Measurements from ENCODE around the gene MICAL3.

Gene MICAL3

DNA sequence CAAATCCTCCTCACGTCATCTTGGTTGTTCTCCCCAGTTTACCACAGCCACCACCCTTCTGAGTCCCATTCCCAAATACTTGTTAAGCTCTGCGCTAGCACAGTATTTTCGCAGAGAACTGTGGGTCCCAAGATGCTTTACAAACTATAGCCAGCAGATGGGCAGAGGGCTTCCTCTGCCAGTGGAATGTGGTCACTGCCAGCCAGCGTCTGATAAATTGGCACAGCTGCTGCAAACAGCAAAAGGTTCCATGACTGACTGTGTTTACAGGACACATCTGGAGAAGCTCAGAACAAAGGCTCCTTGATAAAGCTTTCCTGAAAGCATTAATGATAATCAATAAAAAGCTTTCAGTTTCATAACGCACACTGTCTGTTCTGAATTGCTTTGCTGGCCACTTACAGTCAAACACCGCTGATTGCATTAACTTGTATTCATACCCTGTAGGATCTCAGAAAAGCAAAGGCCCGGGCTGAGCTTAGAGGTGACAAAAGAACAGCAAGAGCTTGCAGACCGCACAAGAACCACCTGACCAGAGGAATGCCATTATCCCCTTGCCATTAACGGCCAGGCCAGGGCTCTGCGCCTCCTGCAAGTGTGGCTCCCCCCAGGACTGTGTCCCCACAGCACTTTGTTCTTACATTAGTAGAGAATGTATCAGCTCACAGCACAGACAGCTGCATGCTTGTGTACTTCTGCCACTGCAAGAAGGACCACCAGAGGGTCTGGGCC lies 120.6 kb downstream of the MICAL3 start:
- TF ChIP-seq, protein P1, sequence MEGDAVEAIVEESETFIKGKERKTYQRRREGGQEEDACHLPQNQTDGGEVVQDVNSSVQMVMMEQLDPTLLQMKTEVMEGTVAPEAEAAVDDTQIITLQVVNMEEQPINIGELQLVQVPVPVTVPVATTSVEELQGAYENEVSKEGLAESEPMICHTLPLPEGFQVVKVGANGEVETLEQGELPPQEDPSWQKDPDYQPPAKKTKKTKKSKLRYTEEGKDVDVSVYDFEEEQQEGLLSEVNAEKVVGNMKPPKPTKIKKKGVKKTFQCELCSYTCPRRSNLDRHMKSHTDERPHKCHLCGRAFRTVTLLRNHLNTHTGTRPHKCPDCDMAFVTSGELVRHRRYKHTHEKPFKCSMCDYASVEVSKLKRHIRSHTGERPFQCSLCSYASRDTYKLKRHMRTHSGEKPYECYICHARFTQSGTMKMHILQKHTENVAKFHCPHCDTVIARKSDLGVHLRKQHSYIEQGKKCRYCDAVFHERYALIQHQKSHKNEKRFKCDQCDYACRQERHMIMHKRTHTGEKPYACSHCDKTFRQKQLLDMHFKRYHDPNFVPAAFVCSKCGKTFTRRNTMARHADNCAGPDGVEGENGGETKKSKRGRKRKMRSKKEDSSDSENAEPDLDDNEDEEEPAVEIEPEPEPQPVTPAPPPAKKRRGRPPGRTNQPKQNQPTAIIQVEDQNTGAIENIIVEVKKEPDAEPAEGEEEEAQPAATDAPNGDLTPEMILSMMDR (IDR thresholded peaks at IDR 0.05; ENCODE audit: poor library complexity, severe bottlenecking), result no peak
- DNase-seq (ENCODE audit: low spot score) (no peak), ATAC-seq (ENCODE audit: low read depth) (no peak)
- Histone ChIP-seq H3K4me1 (ENCODE audit: insufficient read depth, poor library complexity, severe bottlenecking) (no peaks in the 10 kb centered on the region), H3K4me3 (ENCODE audit: severe bottlenecking) (no peak overlapping the region), H3K27me3 (ENCODE audit: insufficient read depth, poor library complexity, severe bottlenecking) (no peaks in the 10 kb centered on the region), H3K27ac (ENCODE audit: poor library complexity, severe bottlenecking) (no peak overlapping the region), H3K36me3 (ENCODE audit: low read depth) (peaks cover 73% of the 10 kb centered on the region), H3K9me3 (ENCODE audit: severe bottlenecking) (no peaks in the 10 kb centered on the region)

DNA sequence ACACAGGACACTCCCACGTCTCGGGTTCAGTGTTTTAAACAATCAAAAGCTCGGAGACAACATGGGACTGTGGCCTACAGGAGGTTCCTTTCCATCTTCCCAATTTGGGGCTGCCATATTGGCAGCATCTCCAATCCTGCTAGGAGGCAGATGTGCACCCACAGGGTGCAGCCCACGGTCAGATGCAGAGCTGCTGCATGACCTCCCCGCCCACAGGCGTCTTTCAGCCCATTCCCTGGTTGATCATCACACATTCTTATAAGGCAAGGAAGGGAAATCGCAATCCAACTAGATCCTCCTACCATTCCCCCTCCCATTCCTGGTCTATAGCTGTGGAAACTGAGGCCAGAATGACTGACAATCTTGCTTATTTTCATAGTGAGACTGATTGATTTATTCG lies 121.4 kb downstream of the MICAL3 start:
- Histone ChIP-seq H3K9me3 (ENCODE audit: severe bottlenecking) (no peaks in the 10 kb centered on the region), H3K27me3 (ENCODE audit: insufficient read depth, poor library complexity, severe bottlenecking) (no peaks in the 10 kb centered on the region), H3K27ac (ENCODE audit: poor library complexity, severe bottlenecking) (no peak overlapping the region), H3K36me3 (ENCODE audit: low read depth) (peaks cover 75% of the 10 kb centered on the region), H3K4me1 (ENCODE audit: insufficient read depth, poor library complexity, severe bottlenecking) (no peaks in the 10 kb centered on the region), H3K4me3 (ENCODE audit: severe bottlenecking) (no peak overlapping the region)
- TF ChIP-seq, protein P1 (IDR thresholded peaks at IDR 0.05; ENCODE audit: poor library complexity, severe bottlenecking), result no peak
- ATAC-seq (ENCODE audit: low read depth) (no peak), DNase-seq (ENCODE audit: low spot score) (no peak)

DNA sequence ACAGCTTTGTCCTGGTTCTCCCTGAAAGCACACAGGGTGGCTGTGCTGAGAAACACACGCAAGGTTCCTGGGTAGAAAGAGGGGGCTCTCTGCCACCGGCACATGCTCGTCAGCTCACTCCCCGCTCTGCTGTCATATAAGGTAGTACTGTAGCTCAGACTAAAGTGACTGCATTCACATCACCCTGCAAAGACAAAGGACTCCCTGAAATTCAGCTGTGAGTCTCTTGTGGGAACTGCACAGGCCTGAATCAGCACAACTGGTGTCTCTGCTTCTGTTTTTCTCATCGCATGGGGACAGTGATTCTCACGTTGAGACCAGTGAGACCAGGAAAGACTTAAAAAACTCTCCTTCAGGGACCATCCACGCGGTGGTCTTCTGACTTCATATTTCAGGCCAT lies 126.0 kb downstream of the MICAL3 start:
- Histone ChIP-seq H3K9me3 (ENCODE audit: severe bottlenecking) (no peaks in the 10 kb centered on the region), H3K4me3 (ENCODE audit: severe bottlenecking) (no peak overlapping the region), H3K27me3 (ENCODE audit: insufficient read depth, poor library complexity, severe bottlenecking) (no peaks in the 10 kb centered on the region), H3K4me1 (ENCODE audit: insufficient read depth, poor library complexity, severe bottlenecking) (no peaks in the 10 kb centered on the region), H3K27ac (ENCODE audit: poor library complexity, severe bottlenecking) (no peak overlapping the region), H3K36me3 (ENCODE audit: low read depth) (peaks cover 69% of the 10 kb centered on the region)
- TF ChIP-seq, protein P1 (IDR thresholded peaks at IDR 0.05; ENCODE audit: poor library complexity, severe bottlenecking), result no peak
- ATAC-seq (ENCODE audit: low read depth) (no peak), DNase-seq (ENCODE audit: low spot score) (no peak)

DNA sequence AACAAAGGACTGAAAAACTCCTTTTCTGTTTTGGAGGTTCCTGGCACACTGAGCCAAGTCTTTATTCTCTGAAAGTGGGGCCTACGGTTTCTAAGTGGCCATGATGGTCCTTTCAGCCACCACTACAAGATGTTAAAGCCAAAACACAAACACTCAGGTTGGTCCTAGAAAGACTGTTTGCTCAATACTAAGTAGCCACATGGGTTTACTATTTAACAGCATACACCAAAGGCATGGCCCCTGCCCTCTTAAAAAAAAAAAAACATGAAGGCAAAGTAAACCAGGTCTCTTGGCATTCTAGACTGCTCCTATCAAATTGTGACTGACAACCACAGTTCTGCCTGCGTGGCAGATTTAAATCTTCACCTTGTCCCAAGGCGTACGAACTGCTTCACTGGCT lies 126.5 kb downstream of the MICAL3 start:
- Histone ChIP-seq H3K27ac (ENCODE audit: poor library complexity, severe bottlenecking) (no peak overlapping the region), H3K27me3 (ENCODE audit: insufficient read depth, poor library complexity, severe bottlenecking) (no peaks in the 10 kb centered on the region), H3K9me3 (ENCODE audit: severe bottlenecking) (no peaks in the 10 kb centered on the region), H3K4me3 (ENCODE audit: severe bottlenecking) (no peak overlapping the region), H3K36me3 (ENCODE audit: low read depth) (peaks cover 67% of the 10 kb centered on the region), H3K4me1 (ENCODE audit: insufficient read depth, poor library complexity, severe bottlenecking) (no peaks in the 10 kb centered on the region)
- ATAC-seq (ENCODE audit: low read depth) (no peak), DNase-seq (ENCODE audit: low spot score) (no peak)
- TF ChIP-seq, protein P1 (IDR thresholded peaks at IDR 0.05; ENCODE audit: poor library complexity, severe bottlenecking), result no peak

DNA sequence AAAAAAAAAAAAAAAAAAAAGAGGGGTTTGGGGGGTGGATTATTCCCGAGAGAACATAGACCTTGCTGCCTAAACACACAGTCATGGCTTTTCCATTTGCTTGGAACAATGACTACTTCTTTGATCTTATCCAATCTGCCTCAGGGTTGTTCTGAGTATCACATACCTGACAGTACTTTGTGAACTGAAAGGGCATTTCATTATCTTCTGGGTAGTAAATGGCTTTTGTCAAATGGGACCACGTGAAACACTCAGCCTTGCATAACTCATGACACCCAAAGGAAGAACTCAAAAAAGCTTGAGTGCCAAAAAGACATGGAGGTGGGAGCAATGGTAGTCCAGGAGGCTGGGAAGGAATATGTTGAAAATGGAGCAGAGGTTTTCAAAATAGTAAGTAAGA lies 126.9 kb downstream of the MICAL3 start:
- no peak for DNase-seq (ENCODE audit: low spot score)
- TF ChIP-seq, protein P1 (IDR thresholded peaks at IDR 0.05; ENCODE audit: poor library complexity, severe bottlenecking), result no peak
- peaks cover 69% of the 10 kb centered on the region for H3K36me3 ChIP-seq (ENCODE audit: low read depth)
- H3K4me3 ChIP-seq (ENCODE audit: severe bottlenecking), result no peak overlapping the region
- no peaks in the 10 kb centered on the region for H3K9me3 ChIP-seq (ENCODE audit: severe bottlenecking)
- H3K27ac ChIP-seq (ENCODE audit: poor library complexity, severe bottlenecking), result no peak overlapping the region
- H3K27me3 ChIP-seq (ENCODE audit: insufficient read depth, poor library complexity, severe bottlenecking), result no peaks in the 10 kb centered on the region
- no peaks in the 10 kb centered on the region for H3K4me1 ChIP-seq (ENCODE audit: insufficient read depth, poor library complexity, severe bottlenecking)
- ATAC-seq (ENCODE audit: low read depth), result no peak
